Peyer's patch (tissue), 4 donors: ENCODE measurements around the gene IDE.

ENCODE experiments used
- POLR2A ChIP-seq, 2 donors: fragments of 450-650 bp; IDR thresholded peaks; one replicate each; pipeline ENCODE4 v1.5.1; 2017; ENCODE audit warnings: antibody characterized with exemption in 2 of 2, mild to moderate bottlenecking in 2 of 2, moderate library complexity in 2 of 2
- TF ChIP-seq, protein P1 (sequence below), 6 experiments: fragments of 450-650 bp in 4 of 6; fragments of 200-600 bp in 2 of 6; sonication (generic) in 1 of 6; IDR thresholded peaks; one replicate each; pipeline ENCODE4 v1.5.1; 2017 to 2019; ENCODE audit warnings: antibody characterized with exemption in 6 of 6, mild to moderate bottlenecking in 3 of 6, moderate library complexity in 1 of 6

DNA sequence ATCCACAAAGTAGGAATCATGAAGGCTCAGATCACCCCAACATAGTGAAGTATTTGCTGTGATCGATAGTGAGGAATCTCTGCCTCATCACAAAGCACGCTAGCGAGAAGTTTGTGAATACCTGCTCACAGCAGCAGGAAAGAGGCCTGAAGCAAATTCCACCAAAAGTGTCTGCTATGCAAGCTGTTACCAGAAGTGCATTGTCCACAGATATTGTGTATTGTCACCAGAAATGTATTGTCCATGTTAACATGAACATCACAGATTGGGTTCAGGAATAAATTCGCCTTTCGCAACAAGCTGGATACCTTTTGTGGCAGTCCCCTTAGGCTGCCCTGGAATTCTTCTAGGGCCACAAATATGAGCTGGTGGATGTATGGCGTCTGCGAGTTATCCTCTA is 155.0 kb downstream of the IDE start:
- TF ChIP-seq, protein P1, sequence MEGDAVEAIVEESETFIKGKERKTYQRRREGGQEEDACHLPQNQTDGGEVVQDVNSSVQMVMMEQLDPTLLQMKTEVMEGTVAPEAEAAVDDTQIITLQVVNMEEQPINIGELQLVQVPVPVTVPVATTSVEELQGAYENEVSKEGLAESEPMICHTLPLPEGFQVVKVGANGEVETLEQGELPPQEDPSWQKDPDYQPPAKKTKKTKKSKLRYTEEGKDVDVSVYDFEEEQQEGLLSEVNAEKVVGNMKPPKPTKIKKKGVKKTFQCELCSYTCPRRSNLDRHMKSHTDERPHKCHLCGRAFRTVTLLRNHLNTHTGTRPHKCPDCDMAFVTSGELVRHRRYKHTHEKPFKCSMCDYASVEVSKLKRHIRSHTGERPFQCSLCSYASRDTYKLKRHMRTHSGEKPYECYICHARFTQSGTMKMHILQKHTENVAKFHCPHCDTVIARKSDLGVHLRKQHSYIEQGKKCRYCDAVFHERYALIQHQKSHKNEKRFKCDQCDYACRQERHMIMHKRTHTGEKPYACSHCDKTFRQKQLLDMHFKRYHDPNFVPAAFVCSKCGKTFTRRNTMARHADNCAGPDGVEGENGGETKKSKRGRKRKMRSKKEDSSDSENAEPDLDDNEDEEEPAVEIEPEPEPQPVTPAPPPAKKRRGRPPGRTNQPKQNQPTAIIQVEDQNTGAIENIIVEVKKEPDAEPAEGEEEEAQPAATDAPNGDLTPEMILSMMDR (IDR thresholded peaks at IDR 0.05), result no peak
- no peak for TF ChIP-seq POLR2A (IDR thresholded peaks at IDR 0.05)
